A549 (cell line): ENCODE results near the gene RRP8. TPM values are rescaled to one million over a fixed set of nuclear protein-coding genes. Genes with fewer than 3 reads are reported as not detected.

Source experiments
- ATAC-seq, 2 experiments: fragments of 200-7000 bp in 1 of 2; fragments of >200 bp in 1 of 2; cut with Nextera tagmentation in 1 of 2; cut with Tn5 transposase in 1 of 2; 3 replicates each; pipeline versions ENCODE4 v1.8.0 to v1.9.1; 2018 to 2020; ENCODE audit warnings: mild to moderate bottlenecking in 1 of 2, moderate library complexity in 1 of 2
- CTCF ChIA-PET: fragments of 300-600 bp; sonication (Branson Sonifier 250); formaldehyde crosslinking; extraction: SDS; loops from one replicate; lab custom pipeline; 2021; ENCODE audit warnings: antibody characterized with exemption, inconsistent platforms; lab: Yijun Ruan, JAX
- POLR2A ChIA-PET: fragments of 350-600 bp; formaldehyde crosslinking; extraction: SDS; loops from one replicate; lab custom pipeline; 2021; ENCODE audit warnings: antibody characterized with exemption, inconsistent platforms; lab: Yijun Ruan, JAX
- DNase-seq, 2 experiments: peaks; one replicate each; pipeline versions ENCODE4 v3.0.0 to v3.0.0-alpha.2; 2011 to 2016; ENCODE audit warnings: low read depth in 1 of 2, low spot score in 1 of 2
- FAIRE-seq: peaks from 2 replicates; lab custom pipeline; 2011; peaks lifted over from hg19 to GRCh38; lab: Jason Lieb, UNC
- H3K27ac ChIP-seq, 2 experiments: fragments of >200 bp; sonication (Bioruptor Twin); formaldehyde crosslinking; 3 replicates each; pipeline ENCODE4 v1.5.1; 2016 to 2017
- H3K4me1 ChIP-seq: fragments of >200 bp; sonication (Bioruptor Twin); formaldehyde crosslinking; 3 replicates; pipeline ENCODE4 v1.6.1; 2016
- H3K4me2 ChIP-seq: fragments of >200 bp; sonication (Bioruptor Twin); formaldehyde crosslinking; 3 replicates; pipeline ENCODE4 v1.6.1; 2016
- H3K4me3 ChIP-seq: fragments of >200 bp; sonication (Bioruptor Twin); formaldehyde crosslinking; 3 replicates; pipeline ENCODE4 v1.5.1; 2016
- H3K9me3 ChIP-seq: fragments of >200 bp; sonication (Bioruptor Twin); formaldehyde crosslinking; 3 replicates; pipeline ENCODE4 v1.6.1; 2016
- CBX2 ChIP-seq: fragments of 200-600 bp; sonication (generic); IDR thresholded peaks from 2 replicates; pipeline ENCODE4 v1.6.1; 2016; ENCODE audit warnings: low read depth, mild to moderate bottlenecking, borderline replicate concordance
- CEBPB ChIP-seq, 2 experiments: fragments of >200 bp in 1 of 2; sonication (Bioruptor Twin) in 1 of 2; formaldehyde crosslinking in 1 of 2; IDR thresholded peaks; 2 replicates each; pipeline ENCODE4 v1.6.1; 2012 to 2016
- EP300 ChIP-seq, 2 experiments: fragments of >200 bp; sonication (Bioruptor Twin); formaldehyde crosslinking; IDR thresholded peaks; 2 replicates in 1 of 2; 3 replicates in 1 of 2; pipeline ENCODE4 v1.6.1; 2016 to 2017
- POLR2A ChIP-seq: IDR thresholded peaks from 2 replicates; pipeline ENCODE4 v1.6.1; 2012; ENCODE audit warnings: mild to moderate bottlenecking, low read length
- WGBS: methylation state at CpG from one replicate; pipeline ENCODE4 v1.1.6; 2017; ENCODE audit errors: missing lambda C conversion rate; 5-methylcytosine and 5-hydroxymethylcytosine counted together
- polyA plus RNA-seq, 4 experiments: library from polyadenylated mRNA; depleted of rRNA in 3 of 4; stranded (reverse); fragments of >200 nt; fragmentation: RNase III in 1 of 4; extraction: RNeasy Plus Mini Kit Qiagen cat#74134 plus additional on column Dnase treatment in 1 of 4; gene quantifications; 2 replicates in 3 of 4; 3 replicates in 1 of 4; pipeline ENCODE4 v1.2.3, GENCODE V29; 2011 to 2017
- TF ChIP-seq, protein P1 (sequence below): fragments of 450-650 bp; IDR thresholded peaks from 2 replicates; pipeline ENCODE4 v1.6.1; 2014; ENCODE audit warnings: antibody characterized with exemption

Gene RRP8
- polyA plus RNA-seq, 2 of the 4 experiments (the other 2 are of a cell fraction) = 14.5 to 25.9 TPM

- FAIRE-seq (no peak), ATAC-seq (no peak), DNase-seq (no peak)
- no peak overlapping the region for H3K4me2 ChIP-seq
- H3K9me3 ChIP-seq = no peaks in the 10 kb centered on the region
- CTCF ChIA-PET = interaction anchor here (0.7 to 10.0 kb wide), 6 partner anchors 12 to 72 kb away, joined by 3 to 95 read pairs (median 4); partner anchors contain the start of genes TAF10 and TPP1
- POLR2A ChIA-PET = no interaction called here
- no peak for TF ChIP-seq EP300 (IDR thresholded peaks at IDR 0.05)
- TF ChIP-seq, protein P1, sequence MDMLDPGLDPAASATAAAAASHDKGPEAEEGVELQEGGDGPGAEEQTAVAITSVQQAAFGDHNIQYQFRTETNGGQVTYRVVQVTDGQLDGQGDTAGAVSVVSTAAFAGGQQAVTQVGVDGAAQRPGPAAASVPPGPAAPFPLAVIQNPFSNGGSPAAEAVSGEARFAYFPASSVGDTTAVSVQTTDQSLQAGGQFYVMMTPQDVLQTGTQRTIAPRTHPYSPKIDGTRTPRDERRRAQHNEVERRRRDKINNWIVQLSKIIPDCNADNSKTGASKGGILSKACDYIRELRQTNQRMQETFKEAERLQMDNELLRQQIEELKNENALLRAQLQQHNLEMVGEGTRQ = no peak
- no peak for TF ChIP-seq CBX2
- WGBS = 91% methylated on average over 8 of the region's 8 CpGs
- no peak overlapping the region for H3K4me3 ChIP-seq
- no peak overlapping the region for H3K27ac ChIP-seq
- no peaks in the 10 kb centered on the region for H3K4me1 ChIP-seq
Observed at GRCh38 chr11:6546735-6547134, 56.7 kb downstream of the RRP8 start.

DNA sequence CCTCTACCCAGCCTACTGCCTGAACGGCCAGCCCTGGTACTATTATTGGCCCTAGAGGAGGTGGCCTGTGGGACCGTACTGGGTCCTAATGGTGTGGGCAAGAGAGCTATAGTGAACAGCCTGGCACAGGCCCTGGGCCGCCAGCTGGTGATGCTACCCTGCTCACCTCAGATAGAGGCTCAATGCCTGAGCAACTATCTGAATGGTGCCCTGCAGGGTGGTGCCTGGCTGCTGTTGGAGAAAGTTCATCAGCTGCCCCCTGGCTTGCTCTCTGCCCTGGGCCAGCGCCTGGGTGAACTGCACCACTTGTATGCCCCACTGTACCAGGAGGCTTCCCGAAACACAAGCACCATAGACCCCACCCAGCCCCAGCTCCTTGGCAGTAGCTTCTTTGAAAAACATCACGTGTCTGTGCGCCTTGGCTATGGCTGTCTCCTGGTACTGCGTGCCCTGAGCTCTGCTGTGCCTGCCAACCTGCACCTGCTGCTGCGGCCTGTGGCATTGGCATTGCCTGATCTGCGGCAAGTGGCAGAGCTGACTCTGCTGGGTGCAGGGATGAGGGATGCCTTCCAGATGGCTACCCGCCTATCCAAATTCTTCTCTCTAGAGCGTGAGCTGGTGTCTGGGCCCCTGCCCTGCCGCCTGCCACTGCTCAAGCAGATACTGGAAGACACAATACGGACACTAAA, 57.4 kb downstream of the RRP8 start:
- Histone ChIP-seq H3K4me2 (no peak overlapping the region), H3K9me3 (no peaks in the 10 kb centered on the region), H3K4me3 (no peak overlapping the region), H3K27ac (no peak overlapping the region), H3K4me1 (no peaks in the 10 kb centered on the region)
- WGBS = 92% methylated on average over 5 of the region's 14 CpGs
- TF ChIP-seq CEBPB (IDR thresholded peaks at IDR 0.05) (no peak), POLR2A (no peak)
- FAIRE-seq (no peak), ATAC-seq (peak; percentile 5 to 31; a peak in 2 of 6 replicates), DNase-seq (no peak)
- POLR2A ChIA-PET = no interaction called here
- CTCF ChIA-PET = interaction anchor here (0.7 to 10.0 kb wide), 7 partner anchors 13 to 72 kb away, joined by 3 to 95 read pairs (median 4); partner anchors contain the start of genes TAF10 and TPP1

Other genes with a start within 250 kb of the RRP8 start
- gene SMPD1, start 213.1 kb downstream of the RRP8 start, polyA plus RNA-seq (2011; rRNA removed) = 5.1 and 5.5 TPM in 2 replicates
- gene SMPD1, start 213.1 kb downstream of the RRP8 start, polyA plus RNA-seq (2017; fragmentation: RNase III; extraction: RNeasy Plus Mini Kit Qiagen cat#74134 plus additional on column Dnase treatment) = 5.7 to 6.8 TPM (median 6.5 TPM) in 3 replicates
- gene APBB1, start 184.5 kb downstream of the RRP8 start, polyA plus RNA-seq (2011; rRNA removed) = 13.6 and 17.2 TPM in 2 replicates
- 14.4 to 18.5 TPM (median 16.4 TPM) in 3 replicates for gene APBB1, start 184.5 kb downstream of the RRP8 start, polyA plus RNA-seq (2017; fragmentation: RNase III; extraction: RNeasy Plus Mini Kit Qiagen cat#74134 plus additional on column Dnase treatment)
- gene HPX, start 162.6 kb downstream of the RRP8 start, polyA plus RNA-seq (2011; rRNA removed) = 0.66 and 1.5 TPM in 2 replicates
- 0.35 to 0.70 TPM (median 0.57 TPM) in 3 replicates for gene HPX, start 162.6 kb downstream of the RRP8 start, polyA plus RNA-seq (2017; fragmentation: RNase III; extraction: RNeasy Plus Mini Kit Qiagen cat#74134 plus additional on column Dnase treatment)
- gene TRIM3, start 129.7 kb downstream of the RRP8 start, polyA plus RNA-seq (2011; rRNA removed) = 10.0 and 11.3 TPM in 2 replicates
- gene TRIM3, start 129.7 kb downstream of the RRP8 start, polyA plus RNA-seq (2017; fragmentation: RNase III; extraction: RNeasy Plus Mini Kit Qiagen cat#74134 plus additional on column Dnase treatment) = 17.5 to 19.8 TPM (median 19.6 TPM) in 3 replicates
- 87.9 and 88.5 TPM in 2 replicates for gene ARFIP2, start 122.3 kb downstream of the RRP8 start, polyA plus RNA-seq (2011; rRNA removed)
- 68.7 to 80.0 TPM (median 79.2 TPM) in 3 replicates for gene ARFIP2, start 122.3 kb downstream of the RRP8 start, polyA plus RNA-seq (2017; fragmentation: RNase III; extraction: RNeasy Plus Mini Kit Qiagen cat#74134 plus additional on column Dnase treatment)
- 31.6 and 35.6 TPM in 2 replicates for gene TIMM10B, start 122.1 kb downstream of the RRP8 start, polyA plus RNA-seq (2011; rRNA removed)
- 20.6 to 24.4 TPM (median 22.0 TPM) in 3 replicates for gene TIMM10B, start 122.1 kb downstream of the RRP8 start, polyA plus RNA-seq (2017; fragmentation: RNase III; extraction: RNeasy Plus Mini Kit Qiagen cat#74134 plus additional on column Dnase treatment)
- 8.6 and 12.7 TPM in 2 replicates for gene DNHD1, start 106.3 kb downstream of the RRP8 start, polyA plus RNA-seq (2011; rRNA removed)
- 5.4 to 7.6 TPM (median 6.8 TPM) in 3 replicates for gene DNHD1, start 106.3 kb downstream of the RRP8 start, polyA plus RNA-seq (2017; fragmentation: RNase III; extraction: RNeasy Plus Mini Kit Qiagen cat#74134 plus additional on column Dnase treatment)
- 109 and 120 TPM in 2 replicates for gene ILK, start 158 bp upstream of the RRP8 start, polyA plus RNA-seq (2011; rRNA removed)
- 108 to 116 TPM (median 114 TPM) in 3 replicates for gene ILK, start 158 bp upstream of the RRP8 start, polyA plus RNA-seq (2017; fragmentation: RNase III; extraction: RNeasy Plus Mini Kit Qiagen cat#74134 plus additional on column Dnase treatment)
- gene TAF10, start 8.6 kb upstream of the RRP8 start, polyA plus RNA-seq (2011; rRNA removed) = 174 and 242 TPM in 2 replicates
- 124 to 138 TPM (median 135 TPM) in 3 replicates for gene TAF10, start 8.6 kb upstream of the RRP8 start, polyA plus RNA-seq (2017; fragmentation: RNase III; extraction: RNeasy Plus Mini Kit Qiagen cat#74134 plus additional on column Dnase treatment)
- 53.2 and 63.0 TPM in 2 replicates for gene TPP1, start 15.8 kb upstream of the RRP8 start, polyA plus RNA-seq (2011; rRNA removed)
- 32.3 to 41.6 TPM (median 40.7 TPM) in 3 replicates for gene TPP1, start 15.8 kb upstream of the RRP8 start, polyA plus RNA-seq (2017; fragmentation: RNase III; extraction: RNeasy Plus Mini Kit Qiagen cat#74134 plus additional on column Dnase treatment)
- 0.06 and 0.08 TPM in 2 replicates for gene DCHS1, start 52.2 kb upstream of the RRP8 start, polyA plus RNA-seq (2011; rRNA removed)
- 0.04 to 0.07 TPM (median 0.06 TPM) in 3 replicates for gene DCHS1, start 52.2 kb upstream of the RRP8 start, polyA plus RNA-seq (2017; fragmentation: RNase III; extraction: RNeasy Plus Mini Kit Qiagen cat#74134 plus additional on column Dnase treatment)
- 96.8 and 107 TPM in 2 replicates for gene MRPL17, start 79.7 kb upstream of the RRP8 start, polyA plus RNA-seq (2011; rRNA removed)
- gene MRPL17, start 79.7 kb upstream of the RRP8 start, polyA plus RNA-seq (2017; fragmentation: RNase III; extraction: RNeasy Plus Mini Kit Qiagen cat#74134 plus additional on column Dnase treatment) = 127 to 132 TPM (median 128 TPM) in 3 replicates
- gene OR2AG2, start 168.4 kb upstream of the RRP8 start, polyA plus RNA-seq (2011; rRNA removed) = 0.04 and 0.17 TPM in 2 replicates
- 0.03 to 0.05 TPM in 2 of 3 replicates, not detected in the other for gene OR2AG2, start 168.4 kb upstream of the RRP8 start, polyA plus RNA-seq (2017; fragmentation: RNase III; extraction: RNeasy Plus Mini Kit Qiagen cat#74134 plus additional on column Dnase treatment)
- gene OR2AG1, start 179.4 kb upstream of the RRP8 start, polyA plus RNA-seq (2011; rRNA removed) = not detected in 2 replicates
- gene OR2AG1, start 179.4 kb upstream of the RRP8 start, polyA plus RNA-seq (2017; fragmentation: RNase III; extraction: RNeasy Plus Mini Kit Qiagen cat#74134 plus additional on column Dnase treatment) = not detected in 3 replicates
- gene OR6A2, start 196.1 kb upstream of the RRP8 start, polyA plus RNA-seq (2011; rRNA removed) = 0.01 TPM in 2 replicates
- not detected in 3 replicates for gene OR6A2, start 196.1 kb upstream of the RRP8 start, polyA plus RNA-seq (2017; fragmentation: RNase III; extraction: RNeasy Plus Mini Kit Qiagen cat#74134 plus additional on column Dnase treatment)
- gene OR10A5, start 242.1 kb upstream of the RRP8 start, polyA plus RNA-seq (2011; rRNA removed) = not detected in 2 replicates
- not detected in 3 replicates for gene OR10A5, start 242.1 kb upstream of the RRP8 start, polyA plus RNA-seq (2017; fragmentation: RNase III; extraction: RNeasy Plus Mini Kit Qiagen cat#74134 plus additional on column Dnase treatment)